ENCODE results near the gene BBX. TPM values are rescaled to one million over a fixed set of nuclear protein-coding genes. Genes with fewer than 3 reads are reported as not detected.

BBX gene
- total RNA-seq, 1 donor from 2014 or later: 51.6 TPM

DNA sequence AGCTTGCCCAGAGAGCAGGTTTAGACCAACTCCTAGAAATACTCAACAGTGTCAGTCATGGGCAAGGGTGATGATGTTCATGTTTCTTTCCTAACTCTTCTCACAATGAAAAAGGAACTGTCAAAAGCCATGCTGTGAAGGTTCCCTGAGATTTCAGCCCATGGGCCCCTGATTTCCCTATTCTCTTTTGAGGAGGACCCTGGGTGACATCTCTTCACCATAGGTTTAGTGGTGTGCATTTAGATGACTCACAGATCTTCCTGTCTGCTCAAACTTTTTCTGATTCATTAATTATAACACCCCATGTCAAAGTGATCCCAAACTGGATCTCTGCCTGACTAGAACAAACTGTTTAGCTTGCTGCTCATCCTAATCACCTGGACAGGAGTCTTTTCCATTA is 108.0 kb downstream of the BBX start:
- Mint-ChIP-seq H3K4me1 (no peaks in the 10 kb centered on the region), H3K9me3 (no peaks in the 10 kb centered on the region), H3K27me3 (ENCODE audit: low read depth) (no peaks in the 10 kb centered on the region), H3K27ac (ENCODE audit: unreplicated experiment) (no peak overlapping the region), H3K4me3 (no peak overlapping the region), H3K36me3 (ENCODE audit: low read depth) (no peaks in the 10 kb centered on the region)
- TF ChIP-seq CTCF (conservative IDR thresholded peaks at IDR 0.05): no peak
- no peak for DNase-seq (ENCODE audit: low read depth, low spot score)

GRCh38 chr3:107632576-107632975 is 109.8 kb downstream of the BBX start:
- Mint-ChIP-seq H3K27me3 (ENCODE audit: low read depth) (no peaks in the 10 kb centered on the region), H3K9me3 (no peaks in the 10 kb centered on the region), H3K36me3 (ENCODE audit: low read depth) (no peaks in the 10 kb centered on the region), H3K27ac (ENCODE audit: unreplicated experiment) (no peak overlapping the region), H3K4me3 (no peak overlapping the region), H3K4me1 (no peaks in the 10 kb centered on the region)
- no peak for DNase-seq (ENCODE audit: low read depth, low spot score)
- TF ChIP-seq CTCF (conservative IDR thresholded peaks at IDR 0.05): no peak

- no peak overlapping the region for H3K27ac Mint-ChIP-seq (ENCODE audit: unreplicated experiment)
Observed at GRCh38 chr3:107633327-107634098, 110.8 kb downstream of the BBX start.

DNA sequence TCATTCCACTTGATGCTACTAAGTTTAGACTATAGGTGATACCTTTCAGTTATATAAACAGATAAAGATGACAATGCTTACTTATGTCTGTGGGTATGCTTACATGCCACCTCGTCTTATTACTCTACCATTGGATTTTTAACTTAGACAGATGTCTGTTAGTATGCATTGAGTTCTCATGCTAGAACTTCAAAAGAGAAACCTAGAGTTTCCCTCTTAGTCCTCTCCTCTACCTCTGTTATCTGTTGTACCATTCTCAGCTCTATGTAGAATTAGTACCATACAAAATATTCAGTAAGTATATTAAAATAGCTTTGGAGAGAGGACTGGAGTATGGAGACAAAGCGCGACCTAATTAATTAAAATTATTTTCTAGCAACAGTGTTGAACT is 111.3 kb downstream of the BBX start:
- Mint-ChIP-seq H3K36me3 (ENCODE audit: low read depth) (no peaks in the 10 kb centered on the region), H3K9me3 (no peaks in the 10 kb centered on the region), H3K27me3 (ENCODE audit: low read depth) (no peaks in the 10 kb centered on the region), H3K4me3 (no peak overlapping the region), H3K27ac (ENCODE audit: unreplicated experiment) (no peak overlapping the region), H3K4me1 (no peaks in the 10 kb centered on the region)
- no peak for DNase-seq (ENCODE audit: low read depth, low spot score)
- no peak for TF ChIP-seq CTCF (conservative IDR thresholded peaks at IDR 0.05)

More at GRCh38 chr3:107633327-107634098, 110.8 kb downstream of the BBX start:
- Mint-ChIP-seq H3K27me3 (ENCODE audit: low read depth) (no peaks in the 10 kb centered on the region), H3K4me1 (no peaks in the 10 kb centered on the region), H3K36me3 (ENCODE audit: low read depth) (no peaks in the 10 kb centered on the region), H3K4me3 (no peak overlapping the region), H3K9me3 (no peaks in the 10 kb centered on the region)
- no peak for TF ChIP-seq CTCF (conservative IDR thresholded peaks at IDR 0.05)
- no peak for DNase-seq (ENCODE audit: low read depth, low spot score)

DNA sequence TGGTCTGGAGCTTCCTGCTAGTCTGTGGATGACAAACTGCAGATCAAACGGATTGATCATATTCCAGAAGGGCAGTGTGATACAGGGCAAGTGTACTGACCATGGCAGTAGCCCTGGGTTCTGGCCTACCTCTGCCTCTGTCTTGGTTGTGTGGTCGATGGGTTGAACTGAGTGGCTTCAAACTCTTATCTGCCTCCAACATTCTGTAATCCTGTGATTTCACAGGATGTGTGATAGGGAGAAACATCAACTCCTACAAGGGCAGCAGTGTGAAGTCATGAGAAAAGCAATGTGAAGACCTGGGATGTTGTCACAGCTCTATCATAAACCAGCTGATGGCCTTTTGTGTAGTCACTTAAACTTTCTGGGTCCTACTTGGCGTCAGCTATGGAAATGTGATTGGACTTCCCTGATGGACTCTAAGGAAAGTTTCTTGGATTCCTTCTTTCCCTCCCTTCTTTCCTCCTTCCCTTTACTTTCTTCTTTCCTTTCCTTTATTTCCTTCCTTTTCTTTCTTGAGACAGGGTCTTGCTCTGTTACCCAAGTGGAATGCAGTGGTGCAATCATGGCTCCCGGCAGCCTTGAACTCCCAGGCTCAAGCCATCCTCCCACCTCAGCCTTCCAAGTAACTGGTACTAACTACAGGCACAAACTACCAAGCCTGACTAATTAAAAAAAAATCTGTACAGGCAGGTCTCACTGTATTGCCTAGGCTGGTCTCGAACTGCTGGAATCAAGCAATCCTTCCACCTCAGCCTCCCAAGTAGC is 114.8 kb downstream of the BBX start:
- Mint-ChIP-seq H3K4me3 (no peak overlapping the region), H3K27me3 (ENCODE audit: low read depth) (no peaks in the 10 kb centered on the region), H3K9me3 (no peaks in the 10 kb centered on the region), H3K36me3 (ENCODE audit: low read depth) (no peaks in the 10 kb centered on the region), H3K27ac (ENCODE audit: unreplicated experiment) (no peak overlapping the region), H3K4me1 (peaks cover 11% of the 10 kb centered on the region)
- no peak for DNase-seq (ENCODE audit: low read depth, low spot score)
- no peak for TF ChIP-seq CTCF (conservative IDR thresholded peaks at IDR 0.05)
